Esophagus muscularis mucosa (tissue), 4 donors: ENCODE data around the gene PPP2R5D. TPM values are rescaled to one million over a fixed set of nuclear protein-coding genes. Genes with fewer than 3 reads are reported as not detected.

Source experiments
- DNase-seq: peaks from one replicate; pipeline ENCODE4 v3.0.0-alpha.2; 2017; ENCODE audit errors: extremely low spot score
- H3K27ac ChIP-seq, 4 donors: fragments of 200-600 bp; sonication (generic); replicated peaks in 1 of 4; 1 replicate in 3 of 4; 2 replicates in 1 of 4; pipeline ENCODE4 v1.5.1; 2016 to 2019; ENCODE audit warnings: mild to moderate bottlenecking in 1 of 4
- H3K27me3 ChIP-seq, 4 donors: fragments of 200-600 bp; sonication (generic); one replicate each; pipeline versions ENCODE4 v1.5.1 to v1.6.0; 2016 to 2019
- H3K36me3 ChIP-seq, 4 donors: fragments of 200-600 bp; sonication (generic); one replicate each; pipeline ENCODE4 v1.5.1; 2016 to 2019
- H3K4me1 ChIP-seq, 4 donors: fragments of 200-600 bp; sonication (generic); one replicate each; pipeline ENCODE4 v1.5.1; 2016 to 2019
- H3K4me3 ChIP-seq, 4 donors: fragments of 200-600 bp; sonication (generic); 1 replicate in 2 of 4; 2 replicates in 2 of 4; pipeline ENCODE4 v1.5.1; 2016 to 2019; ENCODE audit warnings: mild to moderate bottlenecking in 4 of 4, moderate library complexity in 1 of 4
- H3K9me3 ChIP-seq, 4 donors: fragments of 200-600 bp; sonication (generic); 1 replicate in 3 of 4; 2 replicates in 1 of 4; pipeline ENCODE4 v1.5.1; 2016 to 2019
- CTCF ChIP-seq, 3 experiments: fragments of 200-600 bp in 2 of 3; fragments of 450-650 bp in 1 of 3; sonication (generic) in 2 of 3; IDR thresholded peaks; one replicate each; pipeline ENCODE4 v1.5.1; 2017 to 2019; ENCODE audit warnings: antibody characterized with exemption in 3 of 3, mild to moderate bottlenecking in 2 of 3, moderate library complexity in 1 of 3
- EP300 ChIP-seq: sonication (generic); formaldehyde crosslinking; IDR thresholded peaks from one replicate; pipeline ENCODE4 v1.6.1; 2017; ENCODE audit warnings: antibody characterized with exemption
- POLR2A ChIP-seq: fragments of 450-650 bp; IDR thresholded peaks from one replicate; pipeline ENCODE4 v1.6.1; 2017; ENCODE audit warnings: antibody characterized with exemption, moderate library complexity, mild to moderate bottlenecking, low read depth
- POLR2AphosphoS5 ChIP-seq, 2 donors: sonication (generic); formaldehyde crosslinking; IDR thresholded peaks; one replicate each; pipeline ENCODE4 v1.6.1; 2017; ENCODE audit warnings: antibody characterized with exemption in 2 of 2
- WGBS: methylation state at CpG from one replicate; pipeline ENCODE4 v1.1.5; 2018; 5-methylcytosine and 5-hydroxymethylcytosine counted together
- intact Hi-C: fragments of 100-400 bp; cut with DNase I; formaldehyde crosslinking; loops from one replicate; pipeline ENCODE4 v1.15.1; 2023
- total RNA-seq, 4 donors: library from RNA; depleted of rRNA; stranded (reverse); fragments of >200 nt; gene quantifications; one replicate each; pipeline versions ENCODE4 v1.1.0 to v1.2.1, GENCODE V29; 2016

PPP2R5D gene
- total RNA-seq, 4 donors from 2014 or later, result 35.3 to 48.2 (median 42.4) TPM

- TF ChIP-seq POLR2AphosphoS5 (IDR thresholded peaks at IDR 0.05) (no peak), EP300 (no peak), CTCF (IDR thresholded peaks at IDR 0.05) (no peak), POLR2A (no peak)
- DNase-seq, result no peak
- no peak overlapping the region for H3K27ac ChIP-seq
- intact Hi-C loops, result no loop called here
- H3K4me3 ChIP-seq, result no peak overlapping the region
- no peaks in the 10 kb centered on the region for H3K27me3 ChIP-seq
- no peaks in the 10 kb centered on the region for H3K9me3 ChIP-seq
- H3K4me1 ChIP-seq, result peaks cover 9 to 22% (median 20%) of the 10 kb centered on the region in 4 donors
- 73% methylated on average over 5 of the region's 12 CpGs for WGBS
- H3K36me3 ChIP-seq, result peaks cover 24 to 65% (median 59%) of the 10 kb centered on the region in 4 donors
Observed at GRCh38 chr6:42963179-42963854, 21.1 kb upstream of the PPP2R5D start.

GRCh38 chr6:42963855-42964605 lies 20.3 kb upstream of the PPP2R5D start:
- TF ChIP-seq POLR2A, result no peak
- TF ChIP-seq CTCF (IDR thresholded peaks at IDR 0.05), result no peak
- TF ChIP-seq POLR2AphosphoS5 (IDR thresholded peaks at IDR 0.05), result no peak
- TF ChIP-seq EP300, result no peak
- Histone ChIP-seq H3K4me3 (no peak overlapping the region), H3K27ac (no peak overlapping the region), H3K4me1 (peaks cover 9 to 22% (median 20%) of the 10 kb centered on the region in 4 donors), H3K36me3 (peaks cover 24 to 73% (median 64%) of the 10 kb centered on the region in 4 donors), H3K27me3 (no peaks in the 10 kb centered on the region), H3K9me3 (no peaks in the 10 kb centered on the region)
- no peak for DNase-seq
- 73% methylated on average over 2 of the region's 9 CpGs for WGBS
- intact Hi-C loops, result no loop called here

GRCh38 chr6:42966571-42966970 lies 17.8 kb upstream of the PPP2R5D start:
- Histone ChIP-seq H3K27ac (no peak overlapping the region), H3K4me1 (peaks cover 0 to 8% (median 1%) of the 10 kb centered on the region in 4 donors), H3K4me3 (no peak overlapping the region), H3K36me3 (peaks cover 27 to 80% (median 71%) of the 10 kb centered on the region in 4 donors), H3K9me3 (no peaks in the 10 kb centered on the region), H3K27me3 (no peaks in the 10 kb centered on the region)
- no peak for TF ChIP-seq CTCF (IDR thresholded peaks at IDR 0.05)
- DNase-seq, result no peak
- WGBS, result 87% methylated on average over 7 of the region's 7 CpGs
- intact Hi-C loops, result no loop called here

GRCh38 chr6:42967228-42967627 lies 17.1 kb upstream of the PPP2R5D start:
- Histone ChIP-seq H3K9me3 (no peaks in the 10 kb centered on the region), H3K36me3 (peaks cover 27 to 76% (median 68%) of the 10 kb centered on the region in 4 donors), H3K4me1 (peaks cover 0 to 9% (median 1%) of the 10 kb centered on the region in 4 donors), H3K4me3 (no peak overlapping the region), H3K27me3 (no peaks in the 10 kb centered on the region), H3K27ac (no peak overlapping the region)
- WGBS, result 100% methylated on average over 5 of the region's 11 CpGs
- no peak for TF ChIP-seq EP300
- no peak for DNase-seq
- intact Hi-C loops, result no loop called here

GRCh38 chr6:42968126-42968701 lies 16.2 kb upstream of the PPP2R5D start:
- no peaks in the 10 kb centered on the region for H3K27me3 ChIP-seq
- no peak overlapping the region for H3K4me3 ChIP-seq
- 93% methylated on average over 11 of the region's 12 CpGs for WGBS
- peaks cover 27 to 66% (median 59%) of the 10 kb centered on the region in 4 donors for H3K36me3 ChIP-seq
- no peak overlapping the region for H3K27ac ChIP-seq
- no peak for DNase-seq
- TF ChIP-seq CTCF (IDR thresholded peaks at IDR 0.05) (no peak), POLR2A (no peak), EP300 (no peak), POLR2AphosphoS5 (IDR thresholded peaks at IDR 0.05) (no peak)
- H3K4me1 ChIP-seq, result peaks cover 0 to 9% (median 1%) of the 10 kb centered on the region in 4 donors
- H3K9me3 ChIP-seq, result no peaks in the 10 kb centered on the region
- intact Hi-C loops, result no loop called here
